Measurements from ENCODE around the gene WNK1.

Gene WNK1

GRCh38 chr12:729221-729620 lies 23.2 kb upstream of the WNK1 start:
- no peak overlapping the region for H3K27ac ChIP-seq
- TF ChIP-seq, protein P1, sequence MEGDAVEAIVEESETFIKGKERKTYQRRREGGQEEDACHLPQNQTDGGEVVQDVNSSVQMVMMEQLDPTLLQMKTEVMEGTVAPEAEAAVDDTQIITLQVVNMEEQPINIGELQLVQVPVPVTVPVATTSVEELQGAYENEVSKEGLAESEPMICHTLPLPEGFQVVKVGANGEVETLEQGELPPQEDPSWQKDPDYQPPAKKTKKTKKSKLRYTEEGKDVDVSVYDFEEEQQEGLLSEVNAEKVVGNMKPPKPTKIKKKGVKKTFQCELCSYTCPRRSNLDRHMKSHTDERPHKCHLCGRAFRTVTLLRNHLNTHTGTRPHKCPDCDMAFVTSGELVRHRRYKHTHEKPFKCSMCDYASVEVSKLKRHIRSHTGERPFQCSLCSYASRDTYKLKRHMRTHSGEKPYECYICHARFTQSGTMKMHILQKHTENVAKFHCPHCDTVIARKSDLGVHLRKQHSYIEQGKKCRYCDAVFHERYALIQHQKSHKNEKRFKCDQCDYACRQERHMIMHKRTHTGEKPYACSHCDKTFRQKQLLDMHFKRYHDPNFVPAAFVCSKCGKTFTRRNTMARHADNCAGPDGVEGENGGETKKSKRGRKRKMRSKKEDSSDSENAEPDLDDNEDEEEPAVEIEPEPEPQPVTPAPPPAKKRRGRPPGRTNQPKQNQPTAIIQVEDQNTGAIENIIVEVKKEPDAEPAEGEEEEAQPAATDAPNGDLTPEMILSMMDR (conservative IDR thresholded peaks at IDR 0.05): no peak

GRCh38 chr12:730550-730949 lies 21.8 kb upstream of the WNK1 start:
- TF ChIP-seq, protein P1 (conservative IDR thresholded peaks at IDR 0.05): no peak
- H3K27ac ChIP-seq: no peak overlapping the region

- TF ChIP-seq, protein P1 (conservative IDR thresholded peaks at IDR 0.05): no peak
- peak overlapping the region; percentile 51 for H3K27ac ChIP-seq
These were observed 15.1 kb upstream of the WNK1 start for GRCh38 chr12:737122-737739.

GRCh38 chr12:738712-739111 lies 13.7 kb upstream of the WNK1 start:
- TF ChIP-seq, protein P1 (conservative IDR thresholded peaks at IDR 0.05): no peak

GRCh38 chr12:739349-739748 lies 13.0 kb upstream of the WNK1 start:
- no peak overlapping the region for H3K27ac ChIP-seq
- TF ChIP-seq, protein P1 (conservative IDR thresholded peaks at IDR 0.05): no peak

More at GRCh38 chr12:738712-739111, 13.7 kb upstream of the WNK1 start:
- no peak overlapping the region for H3K27ac ChIP-seq

DNA sequence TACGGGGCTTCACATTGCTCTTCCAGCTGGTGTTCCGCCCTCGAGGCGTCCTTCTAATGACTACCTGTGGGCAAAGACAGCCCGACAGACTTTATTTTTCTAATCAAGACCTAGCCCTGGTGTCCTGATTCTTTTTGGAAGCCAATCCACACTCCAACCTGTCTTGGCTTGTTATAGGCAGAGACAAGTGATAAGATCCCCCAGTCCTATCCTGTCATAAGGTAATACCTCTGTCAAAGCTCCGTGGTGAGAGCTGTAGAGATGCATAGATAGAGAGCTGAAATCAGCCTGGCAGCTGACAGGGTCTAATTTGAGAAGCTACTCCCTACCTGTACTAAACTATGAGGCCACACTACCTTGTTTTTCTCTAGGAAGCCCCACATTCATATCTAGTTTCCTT lies 11.5 kb upstream of the WNK1 start:
- H3K27ac ChIP-seq: no peak overlapping the region
- TF ChIP-seq, protein P1 (conservative IDR thresholded peaks at IDR 0.05): no peak

DNA sequence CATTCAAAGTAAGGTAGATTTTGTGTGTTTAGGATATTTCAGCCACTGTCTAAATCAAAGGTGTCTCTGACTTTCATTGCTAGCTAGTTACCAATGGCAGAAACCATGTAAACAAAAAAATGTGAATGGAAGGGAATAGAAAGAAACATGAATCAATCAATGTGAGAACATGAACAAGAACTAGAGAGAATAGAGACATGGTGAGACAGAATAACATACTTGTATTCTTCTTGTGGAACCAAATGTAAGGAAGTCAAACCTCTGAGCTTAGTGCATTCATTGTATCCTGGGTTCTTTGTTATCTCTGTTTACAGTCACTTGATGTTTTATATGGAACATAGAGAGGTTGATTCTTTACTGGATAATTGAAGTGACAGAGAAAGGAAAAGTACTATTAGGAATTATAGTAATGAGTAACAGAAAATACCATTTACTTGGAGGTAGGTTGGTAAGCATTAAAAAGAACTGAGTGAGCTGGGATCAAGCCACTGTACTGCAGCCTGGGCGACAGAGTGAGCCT lies 2.6 kb upstream of the WNK1 start:
- H3K27ac ChIP-seq: peak overlapping the region; percentile 94
- TF ChIP-seq, protein P1 (conservative IDR thresholded peaks at IDR 0.05): no peak

Measured in VCaP (cell line).